ENCODE measurements around the gene ECI1. TPM values are rescaled to one million over a fixed set of nuclear protein-coding genes. Genes with fewer than 3 reads are reported as not detected.
"Not testable (repeated sequence)": the region's sequence is repeated elsewhere in the genome, so short reads cannot be mapped to it uniquely, and the experiment has no call there.

Gene ECI1
- total RNA-seq, 1 experiment from 2014 or later = 83.9 TPM

GRCh38 chr16:2267913-2268666 lies 16.7 kb upstream of the ECI1 start, which contains the start of gene RNPS1:
TSS of gene RNPS1 (minus strand) at chr16:2268126. CDS start at chr16:2264643, 3,483 bp downstream.
- Histone ChIP-seq H3K27me3 (no peaks in the 10 kb centered on the region), H3K4me3 (peak within 1 kb of the TSS; percentile 75), H3K36me3 (peaks cover 41% of the 10 kb centered on the region), H3K9me3 (no peaks in the 10 kb centered on the region)
- DNase-seq = peak; percentile 95

GRCh38 chr16:2267505-2267912 lies 16.1 kb upstream of the ECI1 start:
- not testable (repeated sequence) for H3K9me3 ChIP-seq, H3K27me3 ChIP-seq, DNase-seq
- H3K4me3 ChIP-seq = peak overlapping the region; percentile 75
- H3K36me3 ChIP-seq = peaks cover 47% of the 10 kb centered on the region

- peak overlapping the region; percentile 75 for H3K4me3 ChIP-seq
- peak; percentile 34 for DNase-seq
- not testable (repeated sequence) for H3K27me3 ChIP-seq, H3K9me3 ChIP-seq
- peaks cover 53% of the 10 kb centered on the region for H3K36me3 ChIP-seq
Observed at GRCh38 chr16:2266887-2267286, 15.5 kb upstream of the ECI1 start.

GRCh38 chr16:2263026-2263425 lies 11.6 kb upstream of the ECI1 start:
- not testable (repeated sequence) for H3K9me3 ChIP-seq, H3K4me3 ChIP-seq, DNase-seq, H3K27me3 ChIP-seq
- H3K36me3 ChIP-seq = peaks cover 91% of the 10 kb centered on the region

- H3K27me3 ChIP-seq = no peaks in the 10 kb centered on the region
- H3K9me3 ChIP-seq = no peaks in the 10 kb centered on the region
- no peak for DNase-seq
- H3K36me3 ChIP-seq = peaks cover 99% of the 10 kb centered on the region
- H3K4me3 ChIP-seq = no peak overlapping the region
Observed at GRCh38 chr16:2260250-2260649, 8.9 kb upstream of the ECI1 start.

- peaks cover 99% of the 10 kb centered on the region for H3K36me3 ChIP-seq
- DNase-seq, H3K9me3 ChIP-seq, H3K27me3 ChIP-seq, H3K4me3 ChIP-seq: not testable (repeated sequence)
Observed at GRCh38 chr16:2258530-2258929, 7.1 kb upstream of the ECI1 start.

GRCh38 chr16:2257726-2258125 lies 6.3 kb upstream of the ECI1 start:
- Histone ChIP-seq H3K27me3 (no peaks in the 10 kb centered on the region), H3K4me3 (no peak overlapping the region), H3K9me3 (no peaks in the 10 kb centered on the region), H3K36me3 (peaks cover 96% of the 10 kb centered on the region)
- no peak for DNase-seq

GRCh38 chr16:2256531-2257140 lies 5.2 kb upstream of the ECI1 start:
- DNase-seq = no peak
- Histone ChIP-seq H3K9me3 (no peaks in the 10 kb centered on the region), H3K36me3 (peaks cover 93% of the 10 kb centered on the region), H3K4me3 (no peak overlapping the region), H3K27me3 (no peaks in the 10 kb centered on the region)

- Histone ChIP-seq H3K36me3 (peaks cover 71% of the 10 kb centered on the region), H3K4me3 (no peak overlapping the region), H3K9me3 (no peaks in the 10 kb centered on the region), H3K27me3 (no peaks in the 10 kb centered on the region)
- DNase-seq = no peak
Observed at GRCh38 chr16:2253293-2253692, 1.9 kb upstream of the ECI1 start.

GRCh38 chr16:2252806-2253148 lies 1.4 kb upstream of the ECI1 start:
- no peak overlapping the region for H3K4me3 ChIP-seq
- peaks cover 71% of the 10 kb centered on the region for H3K36me3 ChIP-seq

GRCh38 chr16:2250652-2251295 lies 613 bp downstream of the ECI1 start:
- H3K9me3 ChIP-seq = no peaks in the 10 kb centered on the region
- DNase-seq = peak; percentile 44
- H3K4me3 ChIP-seq = peak overlapping the region; percentile 73
- H3K27me3 ChIP-seq = no peaks in the 10 kb centered on the region
- H3K36me3 ChIP-seq = peaks cover 71% of the 10 kb centered on the region

More at GRCh38 chr16:2252806-2253148, 1.4 kb upstream of the ECI1 start:
- no peaks in the 10 kb centered on the region for H3K27me3 ChIP-seq
- no peaks in the 10 kb centered on the region for H3K9me3 ChIP-seq
- no peak for DNase-seq

GRCh38 chr16:2246301-2246885 lies 5.0 kb downstream of the ECI1 start:
- Histone ChIP-seq H3K36me3 (peaks cover 72% of the 10 kb centered on the region), H3K27me3 (no peaks in the 10 kb centered on the region), H3K9me3 (no peaks in the 10 kb centered on the region), H3K4me3 (no peak overlapping the region)
- no peak for DNase-seq

GRCh38 chr16:2244926-2245795 lies 6.2 kb downstream of the ECI1 start:
- H3K27me3 ChIP-seq = no peaks in the 10 kb centered on the region
- DNase-seq = no peak
- peaks cover 77% of the 10 kb centered on the region for H3K36me3 ChIP-seq
- H3K9me3 ChIP-seq = no peaks in the 10 kb centered on the region
- H3K4me3 ChIP-seq = no peak overlapping the region

- Histone ChIP-seq H3K9me3 (no peaks in the 10 kb centered on the region), H3K36me3 (peaks cover 81% of the 10 kb centered on the region), H3K27me3 (no peaks in the 10 kb centered on the region), H3K4me3 (no peak overlapping the region)
- DNase-seq = no peak
Observed at GRCh38 chr16:2244301-2244700, 7.1 kb downstream of the ECI1 start.

- no peak for DNase-seq
- H3K36me3 ChIP-seq = peaks cover 77% of the 10 kb centered on the region
Observed at GRCh38 chr16:2243781-2244180, 7.6 kb downstream of the ECI1 start.

GRCh38 chr16:2243031-2243528 lies 8.3 kb downstream of the ECI1 start:
- no peak for DNase-seq
- no peak overlapping the region for H3K4me3 ChIP-seq
- H3K9me3 ChIP-seq = no peaks in the 10 kb centered on the region
- no peaks in the 10 kb centered on the region for H3K27me3 ChIP-seq
- H3K36me3 ChIP-seq = peaks cover 73% of the 10 kb centered on the region

More at GRCh38 chr16:2243781-2244180, 7.6 kb downstream of the ECI1 start:
- Histone ChIP-seq H3K4me3 (no peak overlapping the region), H3K9me3 (no peaks in the 10 kb centered on the region), H3K27me3 (no peaks in the 10 kb centered on the region)

Measured in MG63 (cell line).